Esophagus squamous epithelium (tissue), 4 donors: ENCODE results near the gene AQP9.

ENCODE experiments used
- CTCF ChIP-seq, 6 experiments: fragments of 450-650 bp in 4 of 6; fragments of 200-600 bp in 2 of 6; sonication (generic) in 2 of 6; IDR thresholded peaks; one replicate each; pipeline ENCODE4 v1.5.1; 2016 to 2019; ENCODE audit warnings: antibody characterized with exemption in 6 of 6, mild to moderate bottlenecking in 4 of 6, moderate library complexity in 4 of 6
- POLR2A ChIP-seq, 4 donors: fragments of 450-650 bp; IDR thresholded peaks; one replicate each; pipeline ENCODE4 v1.6.1; 2017; ENCODE audit warnings: antibody characterized with exemption in 4 of 4, mild to moderate bottlenecking in 4 of 4, moderate library complexity in 3 of 4

GRCh38 chr15:58124585-58124984 lies 13.6 kb upstream of the AQP9 start:
- TF ChIP-seq CTCF (IDR thresholded peaks at IDR 0.05) (no peak), POLR2A (IDR thresholded peaks at IDR 0.05) (no peak)
